NT2/D1 (cell line): ENCODE data around the gene ATG4C.

ENCODE experiments used
- SUZ12 ChIP-seq: IDR thresholded peaks from 2 replicates; pipeline ENCODE4 v1.6.1; 2011; ENCODE audit not compliant: insufficient read length, insufficient read depth; ENCODE audit errors: extremely low read depth
- YY1 ChIP-seq: IDR thresholded peaks from 2 replicates; pipeline ENCODE4 v1.6.1; 2011; ENCODE audit not compliant: insufficient read length, insufficient read depth
- ZNF274 ChIP-seq: IDR thresholded peaks from 2 replicates; pipeline ENCODE4 v1.6.1; 2011; ENCODE audit warnings: mild to moderate bottlenecking, low read depth, low read length

GRCh38 chr1:62746086-62746808 lies 37.7 kb upstream of the ATG4C start:
- TF ChIP-seq YY1 (no peak), ZNF274 (no peak), SUZ12 (no peak)
